Common myeloid progenitor, CD34-positive (primary cell): ENCODE data around the gene LRP11.

ENCODE experiments used
- CTCF ChIA-PET: fragments of 350-600 bp; sonication (Branson Sonifier 250); formaldehyde crosslinking; loops from one replicate; lab custom pipeline; 2021; ENCODE audit warnings: antibody characterized with exemption; lab: Charles Lee
- POLR2A ChIA-PET: fragments of 350-600 bp; sonication (Branson Sonifier 250); formaldehyde crosslinking; loops from one replicate; lab custom pipeline; 2021; ENCODE audit warnings: antibody characterized with exemption; lab: Charles Lee
- DNase-seq, 3 donors: peaks; one replicate each; pipeline versions ENCODE4 v3.0.0 to v3.0.0-alpha.2; 2013
- H3K27ac ChIP-seq, 2 experiments: 1 replicate in 1 of 2; 2 replicates in 1 of 2; pipeline ENCODE4 v1.7.0; 2013; ENCODE audit warnings: inconsistent platforms in 2 of 2, low read length in 2 of 2, mild to moderate bottlenecking in 2 of 2, low read depth in 1 of 2, moderate library complexity in 1 of 2; ENCODE audit not compliant: severe bottlenecking in 2 of 2, insufficient read depth in 1 of 2, poor library complexity in 1 of 2
- H3K27me3 ChIP-seq, 5 experiments: replicated peaks in 2 of 5; 1 replicate in 3 of 5; 2 replicates in 2 of 5; pipeline versions ENCODE4 v1.6.1 to v1.7.0; 2013; ENCODE audit warnings: low read length in 4 of 5, mild to moderate bottlenecking in 2 of 5, moderate library complexity in 2 of 5, inconsistent platforms in 1 of 5; ENCODE audit not compliant: insufficient read depth in 5 of 5, control insufficient read depth in 4 of 5
- H3K36me3 ChIP-seq, 4 experiments: 1 replicate in 2 of 4; 2 replicates in 2 of 4; pipeline versions ENCODE4 v1.6.1 to v1.7.0; 2013; ENCODE audit warnings: low read length in 3 of 4, control low read depth in 1 of 4, mild to moderate bottlenecking in 1 of 4; ENCODE audit not compliant: control insufficient read depth in 4 of 4, insufficient read depth in 4 of 4
- H3K4me1 ChIP-seq, 4 experiments: 1 replicate in 3 of 4; 2 replicates in 1 of 4; pipeline versions ENCODE4 v1.6.1 to v1.7.1; 2013; ENCODE audit warnings: low read length in 3 of 4, mild to moderate bottlenecking in 3 of 4, control low read depth in 1 of 4, inconsistent platforms in 1 of 4, moderate library complexity in 1 of 4; ENCODE audit not compliant: control insufficient read depth in 4 of 4, insufficient read depth in 4 of 4; ENCODE audit errors: control extremely low read depth in 1 of 4
- H3K4me3 ChIP-seq, 7 experiments: 1 replicate in 4 of 7; 2 replicates in 3 of 7; pipeline versions ENCODE4 v1.5.1 to v1.7.0; 2013; ENCODE audit warnings: mild to moderate bottlenecking in 7 of 7, low read length in 6 of 7, moderate library complexity in 6 of 7, inconsistent platforms in 2 of 7, low read depth in 2 of 7, control low read depth in 1 of 7; ENCODE audit not compliant: insufficient read depth in 4 of 7, control insufficient read depth in 1 of 7; ENCODE audit errors: extremely low read depth in 1 of 7
- H3K9me3 ChIP-seq, 5 experiments: 1 replicate in 4 of 5; 2 replicates in 1 of 5; pipeline versions ENCODE4 v1.6.1 to v1.7.1; 2013; ENCODE audit warnings: low read length in 4 of 5, mild to moderate bottlenecking in 2 of 5, inconsistent platforms in 1 of 5, low read depth in 1 of 5, moderate library complexity in 1 of 5; ENCODE audit not compliant: control insufficient read depth in 4 of 5, insufficient read depth in 2 of 5; ENCODE audit errors: control extremely low read depth in 1 of 5
- WGBS: methylation state at CpG from one replicate; pipeline ENCODE4 v1.1.5; 2013; ENCODE audit not compliant: insufficient coverage; 5-methylcytosine and 5-hydroxymethylcytosine counted together

The LRP11 gene

GRCh38 chr6:149903938-149904611 is 39.9 kb upstream of the LRP11 start:
- 96% methylated on average over 4 of the region's 5 CpGs for WGBS
- Histone ChIP-seq H3K27me3 (peaks cover 0 to 5% (median 3%) of the 10 kb centered on the region in 5 experiments), H3K27ac (no peak overlapping the region), H3K4me1 (no peaks in the 10 kb centered on the region), H3K4me3 (no peak overlapping the region), H3K36me3 (no peaks in the 10 kb centered on the region), H3K9me3 (peaks cover 0 to 13% (median 8%) of the 10 kb centered on the region in 5 experiments)
- CTCF ChIA-PET = interaction anchor here (1.1 to 1.3 kb wide), 4 partner anchors 9 to 70 kb away, joined by 3 to 4 read pairs (median 3); no protein-coding TSS in a partner anchor
- POLR2A ChIA-PET = no interaction called here
- no peak for DNase-seq

GRCh38 chr6:149901444-149902140 is 37.4 kb upstream of the LRP11 start:
- ChIA-PET CTCF (interaction anchor here (1.1 to 2.1 kb wide), 2 partner anchors 10 to 36 kb away, joined by 3 to 4 read pairs; no protein-coding TSS in a partner anchor), POLR2A (no interaction called here)
- Histone ChIP-seq H3K36me3 (no peaks in the 10 kb centered on the region), H3K4me1 (peaks cover 0 to 4% (median 3%) of the 10 kb centered on the region in 4 experiments), H3K27ac (no peak overlapping the region), H3K4me3 (no peak overlapping the region), H3K27me3 (peaks cover 0 to 5% (median 3%) of the 10 kb centered on the region in 5 experiments), H3K9me3 (no peaks in the 10 kb centered on the region)
- DNase-seq = no peak
- 94% methylated on average over 3 of the region's 6 CpGs for WGBS

GRCh38 chr6:149900620-149901443 is 36.7 kb upstream of the LRP11 start:
- 100% methylated on average over 9 of the region's 11 CpGs for WGBS
- CTCF ChIA-PET = interaction anchor here (2.1 kb wide), 1 partner anchor 10 kb away, joined by 4 read pairs; no protein-coding TSS in a partner anchor
- H3K27ac ChIP-seq = no peak overlapping the region

GRCh38 chr6:149899926-149900619 is 35.9 kb upstream of the LRP11 start:
- DNase-seq = no peak
- Histone ChIP-seq H3K27ac (no peak overlapping the region), H3K36me3 (no peaks in the 10 kb centered on the region), H3K4me1 (peaks cover 0 to 19% (median 17%) of the 10 kb centered on the region in 4 experiments), H3K9me3 (no peaks in the 10 kb centered on the region), H3K4me3 (no peak overlapping the region), H3K27me3 (peaks cover 0 to 3% (median 0%) of the 10 kb centered on the region in 5 experiments)
- ChIA-PET POLR2A (no interaction called here), CTCF (interaction anchor here (2.1 kb wide), 1 partner anchor 9 kb away, joined by 4 read pairs; no protein-coding TSS in a partner anchor)
- 91% methylated on average over 6 of the region's 7 CpGs for WGBS

More at GRCh38 chr6:149900620-149901443, 36.7 kb upstream of the LRP11 start:
- no peak for DNase-seq
- Histone ChIP-seq H3K4me3 (no peak overlapping the region), H3K27me3 (peaks cover 0 to 3% (median under 1%) of the 10 kb centered on the region in 5 experiments), H3K4me1 (peaks cover 0 to 12% (median 9%) of the 10 kb centered on the region in 4 experiments), H3K36me3 (no peaks in the 10 kb centered on the region), H3K9me3 (no peaks in the 10 kb centered on the region)
- POLR2A ChIA-PET = no interaction called here

GRCh38 chr6:149899486-149899885 is 35.3 kb upstream of the LRP11 start:
- 100% methylated on average over 5 of the region's 6 CpGs for WGBS
- no peak overlapping the region for H3K4me3 ChIP-seq
- ChIA-PET POLR2A (no interaction called here), CTCF (no interaction called here)
- H3K36me3 ChIP-seq = no peaks in the 10 kb centered on the region
- peaks cover 0 to 24% (median 20%) of the 10 kb centered on the region in 4 experiments for H3K4me1 ChIP-seq
- H3K27ac ChIP-seq = no peak overlapping the region
- DNase-seq = no peak
- peaks cover 0 to 3% (median 0%) of the 10 kb centered on the region in 5 experiments for H3K27me3 ChIP-seq
- no peaks in the 10 kb centered on the region for H3K9me3 ChIP-seq

- CTCF ChIA-PET = interaction anchor here (2.3 kb wide), 1 partner anchor 59 kb away, joined by 8 read pairs; no protein-coding TSS in a partner anchor
- peaks cover 0 to 24% (median 20%) of the 10 kb centered on the region in 4 experiments for H3K4me1 ChIP-seq
- 96% methylated on average over 6 of the region's 9 CpGs for WGBS
- H3K27ac ChIP-seq = no peak overlapping the region
- H3K9me3 ChIP-seq = no peaks in the 10 kb centered on the region
- no peak overlapping the region for H3K4me3 ChIP-seq
- DNase-seq = no peak
- no peaks in the 10 kb centered on the region for H3K36me3 ChIP-seq
- peaks cover 0 to 3% (median 0%) of the 10 kb centered on the region in 5 experiments for H3K27me3 ChIP-seq
- POLR2A ChIA-PET = no interaction called here
Observed at GRCh38 chr6:149898966-149899365, 34.8 kb upstream of the LRP11 start.
